SU-DHL-6 (cell line): ENCODE measurements around the gene NOS1.

Experiments used
- H2AFZ ChIP-seq: fragments of 200-600 bp; sonication (generic); 2 replicates; pipeline ENCODE4 v1.6.1; 2014; ENCODE audit warnings: low read depth, mild to moderate bottlenecking, moderate library complexity, mixed read lengths, antibody characterized with exemption, low read length; ENCODE audit not compliant: severe bottlenecking
- H3F3A ChIP-seq: fragments of 200-600 bp; shearing (Covaris generic); 2 replicates; pipeline ENCODE4 v1.6.0; 2016; ENCODE audit warnings: antibody characterized with exemption, mild to moderate bottlenecking; ENCODE audit not compliant: insufficient read depth
- H3K27ac ChIP-seq: fragments of 200-600 bp; sonication (generic); 2 replicates; pipeline ENCODE4 v1.5.1; 2016; ENCODE audit warnings: low read depth, mild to moderate bottlenecking, low read length, moderate library complexity, mixed read lengths
- H3K27me3 ChIP-seq: fragments of 200-600 bp; sonication (generic), shearing (Covaris generic); 2 replicates; pipeline ENCODE4 v1.6.0; 2014; ENCODE audit warnings: mild to moderate bottlenecking, low read length
- H3K36me3 ChIP-seq: fragments of 200-600 bp; sonication (generic); 2 replicates; pipeline ENCODE4 v1.6.1; 2014; ENCODE audit warnings: mild to moderate bottlenecking, low read length, mixed read lengths
- H3K4me2 ChIP-seq: fragments of 300-600, 200-600 bp; shearing (Covaris generic), sonication (generic); 2 replicates; pipeline ENCODE4 v1.6.0; 2014; ENCODE audit warnings: low read length, low read depth, mild to moderate bottlenecking; ENCODE audit not compliant: poor library complexity, severe bottlenecking
- H3K4me3 ChIP-seq: fragments of 200-600 bp; sonication (generic); 2 replicates; pipeline ENCODE4 v1.5.1; 2014; ENCODE audit warnings: antibody characterized with exemption, low read length, mild to moderate bottlenecking, mixed read lengths; ENCODE audit not compliant: insufficient read depth, poor library complexity, severe bottlenecking
- H3K79me2 ChIP-seq: fragments of 200-600 bp; sonication (generic); 2 replicates; pipeline ENCODE4 v1.6.1; 2014; ENCODE audit warnings: mild to moderate bottlenecking, low read length, moderate library complexity; ENCODE audit not compliant: insufficient read depth
- H3K9ac ChIP-seq: fragments of 200-600 bp; sonication (generic); 2 replicates; pipeline ENCODE4 v1.7.0; 2014; ENCODE audit warnings: mild to moderate bottlenecking, low read length
- H3K9me2 ChIP-seq: fragments of 200-600 bp; sonication (generic); replicated peaks from 2 replicates; pipeline ENCODE4 v1.6.1; 2014; ENCODE audit warnings: low read length; ENCODE audit not compliant: insufficient read depth
- H3K9me3 ChIP-seq: fragments of 200-600 bp; sonication (generic); 2 replicates; pipeline ENCODE4 v1.6.1; 2014; ENCODE audit warnings: low read length, mixed read lengths; ENCODE audit not compliant: insufficient read depth
- H4K20me1 ChIP-seq: fragments of 200-600 bp; sonication (generic); 2 replicates; pipeline ENCODE4 v1.6.1; 2014; ENCODE audit warnings: low read depth, mild to moderate bottlenecking, antibody characterized with exemption, low read length, moderate library complexity, mixed read lengths
- EZH2phosphoT487 ChIP-seq: fragments of 200-600 bp; sonication (generic), shearing (Covaris generic); conservative IDR thresholded peaks from 2 replicates; pipeline ENCODE4 v1.6.1; 2018; ENCODE audit warnings: mild to moderate bottlenecking, antibody characterized with exemption, low read length, moderate library complexity, mixed read lengths
- TF ChIP-seq, protein P1 (sequence below): fragments of 200-600 bp; sonication (generic); IDR thresholded peaks from one replicate; pipeline ENCODE4 v1.5.1; 2017; ENCODE audit warnings: antibody characterized with exemption, mild to moderate bottlenecking, low read length, moderate library complexity; ENCODE audit not compliant: insufficient read depth, poor library complexity, severe bottlenecking

NOS1 gene

DNA sequence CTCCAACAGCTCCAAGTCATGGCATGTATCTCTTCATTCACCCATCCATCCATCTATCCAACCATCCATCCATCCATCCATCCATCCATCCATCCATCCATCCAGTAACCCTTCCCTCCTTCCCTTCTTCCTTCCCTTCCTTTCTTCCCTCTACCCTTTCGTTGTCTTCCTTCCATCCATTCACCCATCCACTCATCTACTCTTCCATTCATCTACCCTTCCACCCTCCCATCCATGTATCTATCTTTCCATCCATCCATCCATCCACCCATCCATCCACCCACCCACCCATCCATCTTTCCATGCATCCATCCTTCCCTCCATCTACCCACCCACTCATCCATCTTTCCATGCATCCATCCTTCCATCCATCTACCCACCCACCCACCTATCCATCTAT lies 117.9 kb downstream of the NOS1 start:
- Histone ChIP-seq H3K4me2 (no peak overlapping the region), H3K79me2 (no peaks in the 10 kb centered on the region), H3K4me3 (no peak overlapping the region)

DNA sequence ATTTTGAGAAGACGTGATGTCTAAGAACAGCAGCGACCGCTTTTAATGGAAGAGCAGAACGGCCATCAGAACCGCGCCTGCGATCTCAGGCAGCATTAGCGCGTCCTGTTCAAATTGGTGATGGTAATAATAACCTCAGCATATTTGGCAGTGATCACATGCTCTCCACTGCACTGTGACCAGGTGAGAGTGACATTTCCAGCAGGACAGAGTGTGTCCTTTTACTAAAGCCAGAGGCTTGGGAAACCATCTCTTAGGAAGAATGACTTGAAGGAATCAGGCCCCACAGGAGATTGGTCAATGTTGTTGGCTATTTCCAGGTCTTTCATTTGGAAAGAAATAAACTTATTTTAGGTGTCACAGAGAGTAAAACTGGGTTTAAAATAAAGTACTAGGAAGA lies 119.7 kb downstream of the NOS1 start:
- Histone ChIP-seq H2AFZ (no peak overlapping the region), H3F3A (no peaks in the 10 kb centered on the region), H3K79me2 (no peaks in the 10 kb centered on the region), H3K27ac (no peak overlapping the region), H3K27me3 (no peaks in the 10 kb centered on the region), H3K4me3 (no peak overlapping the region), H3K9me2 (no peaks in the 10 kb centered on the region), H3K4me2 (no peak overlapping the region), H4K20me1 (no peaks in the 10 kb centered on the region), H3K9me3 (no peaks in the 10 kb centered on the region), H3K36me3 (no peaks in the 10 kb centered on the region), H3K9ac (no peak overlapping the region)
- TF ChIP-seq, protein P1, sequence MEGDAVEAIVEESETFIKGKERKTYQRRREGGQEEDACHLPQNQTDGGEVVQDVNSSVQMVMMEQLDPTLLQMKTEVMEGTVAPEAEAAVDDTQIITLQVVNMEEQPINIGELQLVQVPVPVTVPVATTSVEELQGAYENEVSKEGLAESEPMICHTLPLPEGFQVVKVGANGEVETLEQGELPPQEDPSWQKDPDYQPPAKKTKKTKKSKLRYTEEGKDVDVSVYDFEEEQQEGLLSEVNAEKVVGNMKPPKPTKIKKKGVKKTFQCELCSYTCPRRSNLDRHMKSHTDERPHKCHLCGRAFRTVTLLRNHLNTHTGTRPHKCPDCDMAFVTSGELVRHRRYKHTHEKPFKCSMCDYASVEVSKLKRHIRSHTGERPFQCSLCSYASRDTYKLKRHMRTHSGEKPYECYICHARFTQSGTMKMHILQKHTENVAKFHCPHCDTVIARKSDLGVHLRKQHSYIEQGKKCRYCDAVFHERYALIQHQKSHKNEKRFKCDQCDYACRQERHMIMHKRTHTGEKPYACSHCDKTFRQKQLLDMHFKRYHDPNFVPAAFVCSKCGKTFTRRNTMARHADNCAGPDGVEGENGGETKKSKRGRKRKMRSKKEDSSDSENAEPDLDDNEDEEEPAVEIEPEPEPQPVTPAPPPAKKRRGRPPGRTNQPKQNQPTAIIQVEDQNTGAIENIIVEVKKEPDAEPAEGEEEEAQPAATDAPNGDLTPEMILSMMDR, result no peak
- TF ChIP-seq EZH2phosphoT487, result no peak

More for the DNA sequence above, 117.9 kb downstream of the NOS1 start:
- Histone ChIP-seq H3F3A (no peaks in the 10 kb centered on the region), H2AFZ (no peak overlapping the region), H3K36me3 (no peaks in the 10 kb centered on the region), H3K27me3 (no peaks in the 10 kb centered on the region), H3K9me2 (no peaks in the 10 kb centered on the region), H3K9ac (no peak overlapping the region), H3K27ac (no peak overlapping the region), H4K20me1 (no peaks in the 10 kb centered on the region), H3K9me3 (no peaks in the 10 kb centered on the region)
- no peak for TF ChIP-seq EZH2phosphoT487
- TF ChIP-seq, protein P1, result no peak

DNA sequence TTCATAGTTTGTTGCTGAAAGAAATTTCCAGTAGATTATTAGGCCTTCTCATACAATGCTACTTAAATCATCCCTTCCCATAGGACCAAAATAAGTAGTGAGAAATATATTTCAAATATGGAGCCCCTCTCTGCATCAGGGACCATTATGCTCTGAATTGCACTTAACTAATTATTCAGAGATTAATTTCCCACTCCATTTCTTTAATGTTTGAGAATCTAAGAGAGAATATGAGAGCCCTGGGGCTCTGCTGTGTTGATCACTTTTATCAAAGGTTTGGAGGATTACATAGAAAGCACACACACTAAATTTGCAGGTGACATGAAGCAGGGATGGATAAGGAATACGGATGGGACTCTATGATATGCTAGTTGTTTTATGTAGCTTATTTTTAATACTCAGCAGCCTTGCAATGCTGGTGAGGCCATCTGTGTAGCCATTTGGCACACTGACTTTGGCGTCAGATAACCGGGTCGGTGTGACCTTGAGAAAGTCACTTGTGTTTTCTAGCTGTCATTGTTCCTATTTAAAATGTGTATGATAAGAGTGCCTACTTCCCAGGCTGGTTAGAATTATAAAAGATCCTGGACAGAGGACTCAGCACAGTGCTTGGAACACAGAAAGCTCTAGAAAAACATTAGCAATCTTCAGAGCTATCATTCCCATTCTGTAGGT lies 121.2 kb downstream of the NOS1 start:
- Histone ChIP-seq H3K9ac (no peak overlapping the region), H2AFZ (no peak overlapping the region), H3K27me3 (no peaks in the 10 kb centered on the region), H3K36me3 (no peaks in the 10 kb centered on the region), H3K4me3 (no peak overlapping the region), H3K9me2 (no peaks in the 10 kb centered on the region), H3K27ac (no peak overlapping the region), H3K9me3 (no peaks in the 10 kb centered on the region), H3F3A (no peaks in the 10 kb centered on the region), H3K4me2 (no peak overlapping the region), H3K79me2 (no peaks in the 10 kb centered on the region), H4K20me1 (no peaks in the 10 kb centered on the region)
- TF ChIP-seq EZH2phosphoT487, result no peak
- TF ChIP-seq, protein P1, result no peak
